ENCODE results near the gene WFDC13. TPM values are rescaled to one million over a fixed set of nuclear protein-coding genes. Genes with fewer than 3 reads are reported as not detected.
A peak's percentile ranks its signal among the peaks of the same experiment; 100 is the strongest.
"Not testable (repeated sequence)": the region's sequence is repeated elsewhere in the genome, so short reads cannot be mapped to it uniquely, and the experiment has no call there.

WFDC13 gene, protein sequence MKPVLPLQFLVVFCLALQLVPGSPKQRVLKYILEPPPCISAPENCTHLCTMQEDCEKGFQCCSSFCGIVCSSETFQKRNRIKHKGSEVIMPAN
- total RNA-seq (2014; rRNA removed; shearing (Covaris generic)): not detected in 2 replicates

DNA sequence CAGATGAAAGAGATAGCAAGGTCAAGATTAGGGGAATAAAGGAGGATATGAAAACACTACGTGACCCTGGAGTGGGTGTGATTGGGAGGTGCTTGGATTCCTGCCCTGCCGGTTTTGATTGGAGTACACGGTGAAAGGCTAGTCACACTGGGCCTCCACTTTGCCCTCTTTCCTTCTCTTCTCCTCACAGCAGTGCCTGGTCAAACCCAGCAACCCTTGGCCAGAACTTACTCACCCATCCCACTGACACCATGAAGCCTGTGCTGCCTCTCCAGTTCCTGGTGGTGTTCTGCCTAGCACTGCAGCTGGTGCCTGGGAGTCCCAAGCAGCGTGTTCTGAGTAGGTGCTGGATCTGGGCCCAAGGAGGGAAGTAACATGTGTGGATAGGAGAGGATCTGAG is at the start of gene WFDC13:
TSS of gene WFDC13 (plus strand) at position 166 of the 400 bp plus-strand sequence. CDS start at position 252, 86 bp downstream.
- DNase-seq (ENCODE audit: low read depth): no peak

DNA sequence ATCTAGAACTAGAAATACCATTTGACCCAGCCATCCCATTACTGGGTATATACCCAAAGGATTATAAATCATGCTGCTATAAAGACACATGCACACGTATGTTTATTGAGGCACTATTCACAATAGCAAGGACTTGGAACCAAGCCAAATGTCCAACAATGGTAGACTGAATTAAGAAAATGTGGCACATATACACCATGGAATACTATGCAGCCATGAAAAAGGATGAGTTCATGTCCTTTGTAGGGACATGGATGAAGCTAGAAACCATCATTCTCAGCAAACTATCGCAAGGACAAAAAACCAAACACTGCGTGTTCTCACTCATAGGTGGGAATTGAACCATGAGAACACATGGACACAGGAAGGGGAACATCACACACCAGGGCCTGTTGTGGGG is 44.8 kb upstream of the WFDC13 start:
- DNase-seq (ENCODE audit: low read depth): not testable (repeated sequence)

DNA sequence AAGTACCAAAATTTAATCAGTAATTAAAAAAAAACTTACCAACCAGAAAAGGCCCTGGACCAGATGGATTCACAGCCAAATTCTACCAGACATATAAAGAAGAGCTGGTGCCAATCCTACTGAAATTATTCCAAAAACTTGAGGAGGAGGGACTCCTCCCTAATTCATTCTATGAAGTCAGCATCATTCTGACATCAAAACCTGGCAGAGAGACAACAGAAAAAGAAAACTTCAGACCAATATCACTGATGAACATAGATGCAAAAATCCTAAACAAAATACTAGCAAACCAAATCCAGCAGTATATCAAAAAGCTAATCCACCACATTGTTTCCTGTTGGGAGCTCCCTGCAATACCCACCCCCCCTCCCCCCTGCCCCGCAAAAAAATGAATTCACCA is 31.7 kb upstream of the WFDC13 start, which contains the start of gene WFDC11:
TSS of gene WFDC11 (minus strand) at position 101 of the 400 bp plus-strand sequence. CDS start 19,639 bp downstream, outside the sequence.
- no peak for DNase-seq (ENCODE audit: low read depth)

DNA sequence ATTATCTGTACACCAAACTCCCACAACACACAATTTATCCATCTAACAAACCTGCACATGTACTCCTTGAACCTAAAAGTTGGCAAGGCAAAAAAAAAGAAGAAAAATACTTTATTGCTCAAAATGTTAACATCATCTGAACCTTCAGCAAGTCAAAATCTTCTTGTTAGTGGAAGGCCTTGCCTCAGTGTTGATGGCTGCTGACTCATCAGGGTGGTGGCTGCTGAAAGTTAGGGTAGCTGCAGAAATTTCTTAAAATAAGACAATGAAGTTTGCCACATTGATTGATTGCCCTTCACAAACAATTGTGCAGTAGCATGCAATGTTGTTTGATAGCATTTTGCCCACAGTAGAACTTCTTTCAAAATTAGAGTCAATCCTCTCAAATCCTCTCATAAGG is 29.1 kb upstream of the WFDC13 start:
- no peak for DNase-seq (ENCODE audit: low read depth)

DNA sequence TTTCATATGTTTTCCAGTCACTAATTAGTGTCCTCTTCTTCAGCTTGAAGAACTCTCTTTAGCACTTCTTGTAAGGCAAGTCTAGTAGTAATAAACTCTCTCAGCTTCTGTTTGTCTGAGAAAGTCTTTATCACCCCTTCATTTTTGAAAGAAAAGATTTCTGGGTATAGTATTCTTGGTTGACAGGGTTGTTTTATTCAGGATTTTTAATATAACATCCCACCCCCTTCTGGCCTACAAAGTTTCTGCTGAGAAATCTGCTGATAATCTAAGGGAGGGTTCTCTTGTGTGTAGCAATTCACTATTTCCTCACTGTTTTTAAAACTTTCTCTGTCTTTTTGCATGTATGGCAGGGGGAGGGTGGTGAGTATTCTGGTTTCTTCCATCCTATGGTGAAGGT is 22.2 kb upstream of the WFDC13 start:
- no peak for DNase-seq (ENCODE audit: low read depth)

DNA sequence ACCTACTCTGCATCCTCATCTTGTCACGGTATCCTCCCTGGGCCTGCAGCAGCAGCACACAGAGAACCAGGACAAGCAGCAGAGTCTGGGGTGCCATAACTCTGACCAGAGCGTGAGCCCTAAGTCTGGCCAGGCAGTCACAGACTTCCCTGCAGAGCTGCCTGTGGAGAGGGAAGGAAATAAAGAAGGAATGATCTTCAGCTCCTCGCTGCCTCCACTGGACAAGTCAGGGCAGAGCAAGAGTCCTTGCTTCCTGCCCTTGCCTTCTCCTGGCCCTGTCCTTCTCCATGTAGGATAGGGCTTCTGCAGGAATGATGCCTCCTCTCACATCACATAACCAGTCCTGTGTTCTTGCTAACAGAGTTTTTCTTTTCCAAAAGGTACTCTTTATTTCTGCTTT is 15.9 kb upstream of the WFDC13 start:
- no peak for DNase-seq (ENCODE audit: low read depth)

DNA sequence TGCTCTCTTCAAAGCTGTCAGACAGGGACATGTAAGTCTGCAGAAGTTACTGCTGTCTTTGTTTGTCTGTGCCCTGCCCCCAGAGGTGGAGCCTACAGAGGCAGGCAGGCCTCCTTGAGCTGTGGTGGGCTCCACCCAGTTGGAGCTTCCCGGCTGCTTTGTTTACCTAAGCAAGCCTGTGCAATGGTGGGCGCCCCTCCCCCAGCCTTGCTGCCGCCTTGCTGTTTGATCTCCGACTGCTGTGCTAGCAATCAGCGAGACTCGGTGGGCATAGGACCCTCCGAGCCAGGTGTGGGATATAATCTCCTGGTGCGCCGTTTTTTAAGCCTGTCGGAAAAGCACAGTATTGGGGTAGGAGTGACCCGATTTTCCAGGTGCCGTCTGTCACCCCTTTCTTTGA is 8.5 kb upstream of the WFDC13 start:
- DNase-seq (ENCODE audit: low read depth): not testable (repeated sequence)

DNA sequence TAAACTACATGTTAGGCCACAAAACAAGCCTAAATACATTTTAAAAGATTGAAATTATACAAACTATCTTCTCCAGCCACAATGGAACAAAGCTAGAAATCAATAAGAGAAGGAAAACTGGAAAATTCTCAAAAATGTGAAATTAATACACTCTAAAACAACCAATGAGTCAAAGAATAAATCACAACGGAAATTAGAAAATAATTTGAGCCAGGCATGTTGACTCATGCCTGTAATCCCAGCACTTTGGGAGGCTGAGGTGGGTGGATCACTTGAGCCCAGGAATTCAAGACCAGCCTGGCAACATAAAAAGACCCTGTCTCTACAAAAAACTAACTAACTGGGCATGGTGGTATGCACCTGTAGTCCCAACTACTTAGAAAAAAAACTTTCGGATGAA is 6.3 kb upstream of the WFDC13 start:
- DNase-seq (ENCODE audit: low read depth): no peak

DNA sequence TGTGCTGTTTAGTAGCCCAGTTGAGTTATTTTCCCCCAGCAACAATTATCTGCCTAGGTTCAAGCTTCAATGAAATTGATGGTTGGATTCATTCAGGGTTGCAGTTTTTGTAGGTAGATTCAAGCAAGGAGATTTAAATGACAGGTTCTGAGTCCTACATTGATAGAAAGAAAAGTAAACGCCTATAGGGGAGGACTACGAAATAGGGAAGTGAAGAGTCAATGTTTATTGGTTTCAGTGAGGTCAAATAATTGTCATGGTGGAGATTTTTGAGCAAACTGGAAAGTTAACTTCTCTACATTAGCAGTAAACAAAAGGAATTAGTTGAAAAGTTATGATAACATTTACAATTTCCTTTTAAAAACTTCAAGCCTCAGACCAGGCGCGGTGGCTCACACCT is 734 bp upstream of the WFDC13 start:
- DNase-seq (ENCODE audit: low read depth): no peak

DNA sequence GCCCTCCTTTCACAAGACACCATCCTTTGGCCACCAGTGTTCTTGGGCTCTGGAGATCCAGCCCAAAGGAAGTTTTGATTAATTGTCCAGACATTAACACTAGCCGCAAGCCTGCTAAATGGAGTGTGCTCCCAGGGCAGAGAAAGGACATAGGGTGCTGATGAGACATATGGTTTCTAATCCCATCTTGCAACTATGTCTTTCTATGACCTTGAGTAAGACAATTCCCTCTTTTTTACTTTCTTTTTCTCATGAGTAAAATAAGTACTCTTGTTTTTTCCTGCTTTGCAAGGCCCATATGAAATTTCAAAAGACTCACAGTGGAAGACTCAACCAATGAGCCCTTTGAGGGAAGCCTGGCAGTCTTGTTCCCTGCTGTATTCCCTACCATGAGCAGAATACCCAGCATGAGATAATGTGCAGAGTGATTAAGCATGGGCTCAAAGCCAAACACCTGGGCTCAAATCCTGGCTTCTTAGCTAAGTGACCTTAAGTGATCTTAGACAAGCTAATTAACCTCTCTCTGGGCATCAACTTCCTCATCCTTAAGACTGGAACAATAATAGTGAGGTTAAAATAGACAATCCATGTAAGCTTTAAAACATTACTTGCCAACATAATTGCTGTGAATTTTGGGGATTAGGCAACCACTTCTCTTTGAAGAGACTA is 3.3 kb downstream of the WFDC13 start, which contains the start of gene WFDC10B:
TSS of gene WFDC10B (minus strand) at position 51 of the 669 bp plus-strand sequence. CDS start 19,027 bp downstream, outside the sequence.
- peak; percentile 83 for DNase-seq (ENCODE audit: low read depth)

DNA sequence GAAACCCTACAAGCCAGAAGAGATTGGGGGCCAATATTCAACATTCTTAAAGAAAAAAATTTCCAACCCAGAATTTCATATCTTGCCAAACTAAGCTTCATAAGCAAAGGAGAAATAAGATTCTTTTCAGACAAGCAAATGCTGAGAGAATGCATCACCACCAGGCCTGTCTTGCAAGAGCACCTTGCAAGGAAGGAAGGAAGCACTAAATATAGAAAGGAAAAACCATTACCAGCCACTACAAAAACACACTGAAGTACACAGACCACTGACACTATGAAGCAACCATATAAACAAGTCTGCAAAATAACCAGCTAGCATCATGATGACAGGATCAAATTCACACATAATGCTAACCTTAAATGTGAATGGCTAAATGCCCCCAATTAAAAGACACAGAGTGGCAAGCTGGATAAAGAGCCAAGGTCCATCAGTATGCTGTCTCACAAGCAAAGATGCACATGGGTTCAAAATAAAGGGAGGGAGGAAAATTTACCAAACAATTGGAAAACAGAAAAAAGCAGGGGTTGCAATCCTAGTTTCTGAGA is 14.4 kb downstream of the WFDC13 start:
- DNase-seq (ENCODE audit: low read depth): not testable (repeated sequence)

DNA sequence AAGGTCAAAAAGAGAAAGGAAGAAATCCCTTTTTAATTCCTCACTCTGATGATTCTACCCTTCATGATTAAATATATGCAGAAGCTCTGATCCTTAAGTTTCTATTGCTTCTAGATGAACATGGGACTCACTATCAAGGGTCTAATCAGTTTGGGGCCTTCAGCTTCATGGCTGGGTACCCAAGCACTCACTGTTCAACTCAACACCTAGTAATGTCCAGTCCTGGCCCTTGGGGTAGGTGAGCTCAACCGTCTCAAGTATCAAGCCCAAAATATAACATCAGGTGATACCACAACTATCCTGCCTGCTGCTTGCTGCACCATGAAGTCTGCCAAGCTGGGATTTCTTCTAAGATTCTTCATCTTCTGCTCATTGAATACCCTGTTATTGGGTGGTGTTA is 20.2 kb downstream of the WFDC13 start, which contains the start of gene SPINT4:
TSS of gene SPINT4 (plus strand) at position 301 of the 400 bp plus-strand sequence. CDS start at position 322, 21 bp downstream.
- DNase-seq (ENCODE audit: low read depth): no peak

DNA sequence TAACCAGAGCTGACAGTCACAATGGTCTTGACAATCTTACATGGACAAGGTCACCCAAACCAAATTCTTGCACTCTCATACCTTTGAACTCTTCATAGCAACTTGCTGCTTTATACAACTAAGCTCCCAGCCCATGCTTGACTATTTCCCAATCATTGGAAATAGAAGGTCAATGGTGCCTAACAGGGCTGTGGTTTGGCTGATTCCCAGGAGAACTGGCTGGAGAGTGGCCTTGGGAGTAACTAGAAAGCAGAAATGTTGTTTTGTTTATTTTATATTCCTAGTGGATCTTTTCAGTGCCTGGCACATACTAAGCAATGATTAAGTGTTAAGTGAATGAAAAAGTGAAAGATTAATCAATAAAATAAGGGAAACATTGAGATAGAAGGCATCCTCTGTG is 23.3 kb downstream of the WFDC13 start:
- DNase-seq (ENCODE audit: low read depth): peak; percentile 15

DNA sequence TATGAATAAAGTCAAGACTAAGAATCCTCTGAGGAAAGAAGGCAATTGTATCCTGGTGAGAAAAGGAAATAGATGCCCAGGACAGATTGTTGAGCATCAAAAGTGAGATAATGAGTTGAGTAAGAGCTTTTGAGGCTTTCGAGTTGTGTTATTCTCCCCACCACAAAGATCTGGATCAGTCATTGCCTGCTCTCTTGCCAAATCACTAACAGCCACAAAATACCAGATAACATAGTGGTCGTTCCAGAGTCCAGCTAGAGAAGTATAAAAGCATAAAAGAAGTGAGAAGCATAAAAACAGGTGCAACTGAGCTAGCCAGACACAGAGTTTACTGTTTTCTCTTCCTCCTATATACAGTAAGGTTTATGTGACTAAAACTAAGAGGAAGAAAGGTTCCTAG is 25.2 kb downstream of the WFDC13 start:
- peak; percentile 32 for DNase-seq (ENCODE audit: low read depth)

DNA sequence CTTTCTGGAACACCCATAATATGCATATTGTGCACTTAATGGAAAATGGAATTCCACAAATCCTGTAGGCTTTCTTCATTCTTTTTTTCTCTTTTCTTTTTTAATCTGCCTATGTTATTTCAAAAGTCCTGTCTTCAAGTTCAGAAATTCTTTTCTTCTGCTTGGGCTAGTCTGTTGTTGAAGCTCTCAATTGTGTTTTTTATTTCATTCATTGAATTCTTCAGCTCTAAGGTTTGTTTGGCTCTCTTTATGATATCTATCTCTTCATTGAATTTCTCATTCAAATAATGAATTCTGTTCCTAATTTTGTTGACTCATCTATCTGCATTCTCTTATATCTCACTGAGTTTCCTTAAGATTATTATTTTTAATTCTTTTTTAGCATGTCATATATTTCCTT is 30.4 kb downstream of the WFDC13 start:
- no peak for DNase-seq (ENCODE audit: low read depth)

DNA sequence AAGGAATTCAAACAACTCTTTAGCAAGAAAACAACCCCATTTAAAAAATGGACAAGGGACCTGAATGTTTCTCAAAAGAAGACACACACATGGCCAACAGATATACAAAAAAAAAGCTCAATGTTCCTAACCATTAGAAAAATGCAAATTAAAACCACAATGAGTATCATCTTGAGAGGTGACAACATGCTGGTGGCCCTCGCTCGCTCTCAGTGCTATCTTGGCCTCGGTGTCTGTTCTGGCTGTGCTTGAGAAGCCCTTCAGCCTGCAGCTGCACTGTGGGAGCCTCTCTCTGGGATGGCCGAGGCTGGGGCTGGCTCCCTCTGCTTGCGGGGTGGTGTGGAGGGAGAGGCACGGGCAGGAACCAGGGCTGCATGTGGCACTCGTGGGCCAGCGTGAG is 33.7 kb downstream of the WFDC13 start:
- no peak for DNase-seq (ENCODE audit: low read depth)

DNA sequence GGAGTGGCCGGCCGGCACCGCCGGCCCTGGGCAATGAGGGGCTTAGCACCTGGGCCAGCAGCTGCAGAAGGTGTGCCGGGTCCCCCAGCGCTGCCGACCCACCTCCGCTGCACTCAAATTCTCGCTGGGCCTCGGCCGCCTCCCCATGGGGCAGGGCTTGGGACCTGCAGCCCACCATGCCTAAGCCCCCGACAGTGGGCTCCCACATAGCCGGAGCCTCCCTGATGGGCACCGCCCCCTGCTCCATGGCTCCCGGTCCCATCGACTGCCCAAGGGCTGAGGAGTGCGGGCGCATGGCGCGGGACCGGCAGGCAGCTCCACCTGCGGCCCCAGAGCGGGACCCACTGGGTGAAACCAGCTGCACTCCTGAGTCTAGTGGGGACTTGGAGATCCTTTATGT is 34.1 kb downstream of the WFDC13 start:
- no peak for DNase-seq (ENCODE audit: low read depth)

DNA sequence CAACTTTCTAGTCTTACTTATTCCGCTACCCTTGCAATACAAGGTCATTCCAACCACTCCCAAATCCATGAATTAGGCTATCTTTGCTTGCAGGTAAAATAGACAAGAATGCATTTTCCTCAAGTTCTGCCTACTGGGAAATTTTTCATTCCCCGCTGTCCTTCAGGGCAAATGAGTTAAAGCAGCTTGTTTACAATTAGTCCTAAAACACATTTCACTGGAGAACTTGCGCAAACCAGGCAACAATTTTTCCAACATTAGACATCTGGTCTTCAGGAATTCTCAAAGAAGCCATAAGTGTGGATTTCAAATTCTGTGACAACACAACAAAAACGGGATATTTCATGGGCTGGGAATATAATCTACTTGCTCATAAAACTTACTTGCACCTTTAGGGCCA is 40.8 kb downstream of the WFDC13 start:
- DNase-seq (ENCODE audit: low read depth): no peak

DNA sequence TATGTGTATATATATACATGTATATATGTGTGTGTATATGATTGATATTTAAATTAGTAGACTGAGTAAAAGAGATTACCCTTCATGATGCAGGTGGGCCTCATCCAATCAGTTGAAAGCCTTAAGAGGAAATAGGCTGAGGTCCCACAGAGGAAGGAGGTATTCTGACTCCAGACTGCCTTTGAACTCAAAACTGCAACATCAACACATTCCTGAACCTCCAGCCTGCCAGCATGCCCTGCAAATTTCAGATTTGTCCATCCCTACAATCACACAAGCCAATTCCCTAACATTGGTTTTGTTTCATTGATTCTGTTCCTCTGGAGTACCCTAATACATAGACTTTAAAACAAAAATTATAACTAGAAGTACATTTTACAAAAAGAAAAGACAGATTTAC is 43.2 kb downstream of the WFDC13 start:
- no peak for DNase-seq (ENCODE audit: low read depth)

DNA sequence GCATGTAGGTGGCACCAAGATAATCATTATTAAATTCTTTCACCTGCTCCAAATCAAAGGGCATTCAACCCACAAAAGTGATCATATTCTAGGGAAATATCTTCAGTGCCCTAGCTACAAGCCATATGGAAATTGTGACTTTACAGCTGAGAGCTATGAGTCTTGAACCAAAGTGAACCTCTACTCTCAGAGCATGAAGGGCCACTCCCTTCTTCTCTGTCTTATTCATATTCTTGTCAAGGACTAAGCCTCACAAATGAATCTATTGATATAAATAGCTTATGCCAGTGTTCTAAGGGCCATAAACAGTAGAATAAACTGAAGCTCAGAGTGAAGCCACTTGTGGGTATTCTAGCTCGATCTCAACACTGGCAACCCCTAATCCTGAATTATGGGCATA is 49.9 kb downstream of the WFDC13 start:
- DNase-seq (ENCODE audit: low read depth): no peak

DNA sequence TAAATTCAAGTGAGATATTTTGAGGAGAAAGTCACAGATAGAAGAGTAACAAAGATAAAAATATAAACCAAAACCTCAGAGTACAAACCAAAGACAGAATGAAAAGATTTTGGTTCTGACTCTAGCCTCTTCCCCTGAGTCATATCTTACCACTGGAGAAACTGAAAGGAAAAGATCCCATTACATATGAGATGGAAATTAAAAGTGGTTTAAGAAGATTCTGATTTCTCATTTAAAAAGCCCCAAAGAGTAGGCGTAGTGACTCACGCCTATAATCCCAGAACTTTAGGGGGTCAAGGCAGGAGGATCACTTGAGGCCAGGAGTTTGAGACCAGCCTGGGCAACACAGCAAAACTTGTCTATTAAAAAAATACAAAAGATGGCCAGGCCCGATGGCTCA is 50.9 kb downstream of the WFDC13 start:
- DNase-seq (ENCODE audit: low read depth): peak; percentile 81

DNA sequence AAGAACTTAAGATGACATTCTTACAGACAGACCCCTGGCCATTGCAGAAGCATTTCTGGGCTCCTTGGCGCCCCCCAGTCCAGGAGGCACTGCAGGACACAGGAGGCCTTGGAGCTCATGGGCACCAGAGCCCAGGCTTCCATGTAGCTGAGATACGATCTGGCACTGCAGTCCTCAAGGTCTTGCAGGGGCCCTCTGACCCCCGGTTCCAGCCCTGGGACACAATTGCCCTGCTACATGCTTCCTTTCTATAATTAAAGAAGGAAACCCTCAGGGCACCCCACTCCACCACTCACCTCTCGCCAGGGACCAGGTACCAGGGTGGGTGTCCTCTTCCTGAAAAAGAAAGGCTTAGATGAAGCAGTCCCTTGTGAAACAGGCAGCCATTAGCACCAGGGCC is 56.3 kb downstream of the WFDC13 start:
- DNase-seq (ENCODE audit: low read depth): no peak
